CD8-positive, alpha-beta memory T cell (primary cell): Measurements from ENCODE around the gene CCDC149. TPM values are rescaled to one million over a fixed set of nuclear protein-coding genes. Genes with fewer than 3 reads are reported as not detected.

ENCODE experiments used
- CTCF ChIA-PET: fragments of 350-600 bp; sonication (Branson Sonifier 250); formaldehyde crosslinking; loops from one replicate; lab custom pipeline; 2021; ENCODE audit warnings: antibody characterized with exemption; lab: Charles Lee
- POLR2A ChIA-PET: fragments of 350-600 bp; sonication (Branson Sonifier 250); formaldehyde crosslinking; loops from one replicate; lab custom pipeline; 2021; ENCODE audit warnings: antibody characterized with exemption; lab: Charles Lee
- DNase-seq, 5 donors: peaks; one replicate each; pipeline versions ENCODE4 v3.0.0 to v3.0.0-alpha.2; 2020 to 2022; ENCODE audit warnings: mixed read lengths in 1 of 5
- H3K27ac ChIP-seq: one replicate; pipeline ENCODE4 v1.7.0; 2013; ENCODE audit warnings: low read depth, mild to moderate bottlenecking, low read length, moderate library complexity
- H3K27me3 ChIP-seq: 2 replicates; pipeline ENCODE4 v1.7.0; 2013; ENCODE audit warnings: low read length, mild to moderate bottlenecking; ENCODE audit not compliant: insufficient read depth, poor library complexity, severe bottlenecking
- H3K36me3 ChIP-seq: 2 replicates; pipeline ENCODE4 v1.7.0; 2013; ENCODE audit warnings: mild to moderate bottlenecking, low read length, moderate library complexity; ENCODE audit not compliant: insufficient read depth
- H3K4me1 ChIP-seq: 2 replicates; pipeline ENCODE4 v1.7.0; 2013; ENCODE audit warnings: mild to moderate bottlenecking, low read length, moderate library complexity; ENCODE audit not compliant: insufficient read depth
- H3K4me3 ChIP-seq: 2 replicates; pipeline ENCODE4 v1.7.0; 2013; ENCODE audit warnings: mild to moderate bottlenecking, low read length
- H3K9me3 ChIP-seq: 2 replicates; pipeline ENCODE4 v1.7.0; 2013; ENCODE audit warnings: mild to moderate bottlenecking, low read length
- H3K27ac Mint-ChIP-seq, 8 donors: one replicate each; pipeline ENCODE4 v1.8.0; 2020 to 2021; ENCODE audit warnings: mixed read lengths in 8 of 8, mild to moderate bottlenecking in 6 of 8, inconsistent platforms in 3 of 8, moderate library complexity in 3 of 8
- H3K27me3 Mint-ChIP-seq, 2 donors: one replicate each; pipeline ENCODE4 v1.8.0; 2020 to 2021; ENCODE audit warnings: mixed read lengths in 2 of 2, mild to moderate bottlenecking in 1 of 2, moderate library complexity in 1 of 2
- H3K36me3 Mint-ChIP-seq, 3 donors: one replicate each; pipeline ENCODE4 v1.8.0; 2020 to 2021; ENCODE audit warnings: mixed read lengths in 3 of 3, inconsistent platforms in 1 of 3, mild to moderate bottlenecking in 1 of 3
- H3K4me1 Mint-ChIP-seq, 3 donors: one replicate each; pipeline ENCODE4 v1.8.0; 2020 to 2021; ENCODE audit warnings: mixed read lengths in 3 of 3, inconsistent platforms in 1 of 3, mild to moderate bottlenecking in 1 of 3
- H3K4me3 Mint-ChIP-seq, 7 donors: one replicate each; pipeline ENCODE4 v1.8.0; 2020 to 2021; ENCODE audit warnings: mixed read lengths in 7 of 7, mild to moderate bottlenecking in 6 of 7, moderate library complexity in 4 of 7, inconsistent platforms in 2 of 7
- H3K9me3 Mint-ChIP-seq, 5 donors: one replicate each; pipeline ENCODE4 v1.8.0; 2020 to 2022; ENCODE audit warnings: mixed read lengths in 5 of 5, mild to moderate bottlenecking in 3 of 5, moderate library complexity in 2 of 5, inconsistent platforms in 1 of 5
- polyA plus RNA-seq: library from polyadenylated mRNA; unstranded; fragments of 300-500 nt; fragmentation: Illumina TruSeq; gene quantifications from one replicate; pipeline ENCODE4 v1.2.3, GENCODE V29; 2021
- total RNA-seq, 2 experiments: library from RNA; stranded (reverse); gene quantifications; one replicate each; pipeline ENCODE4 v1.2.3, GENCODE V29; 2021

The CCDC149 gene
- total and polyA plus RNA-seq, 3 experiments from 2014 or later = 0.07 to 0.28 TPM; not detected in 1

DNA sequence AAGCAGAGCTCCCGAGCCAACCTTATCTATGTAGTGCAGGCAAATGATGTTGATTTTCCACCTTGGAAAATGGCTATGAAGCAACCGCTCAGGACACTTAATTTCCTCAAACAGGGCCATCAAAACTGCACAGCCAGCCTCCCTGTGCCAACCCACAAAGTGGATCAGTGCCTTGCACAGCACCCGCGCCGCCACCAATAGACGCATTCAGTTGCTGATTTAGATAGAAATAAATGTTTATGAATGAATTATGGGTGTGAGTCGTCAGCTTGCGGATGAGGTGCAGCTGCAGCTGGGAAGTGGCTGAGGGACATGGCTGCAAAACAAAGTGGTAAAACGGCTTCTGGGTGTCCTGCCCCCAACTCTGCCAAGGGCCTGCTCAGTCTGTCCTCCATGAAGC lies 70.5 kb downstream of the CCDC149 start:
- ChIA-PET POLR2A (no interaction called here), CTCF (no interaction called here)
- Histone ChIP-seq H3K9me3 (no peaks in the 10 kb centered on the region), H3K4me3 (no peak overlapping the region), H3K27me3 (no peaks in the 10 kb centered on the region), H3K4me1 (no peaks in the 10 kb centered on the region), H3K36me3 (no peaks in the 10 kb centered on the region), H3K27ac (no peak overlapping the region)
- no peaks in the 10 kb centered on the region for H3K9me3 Mint-ChIP-seq
- H3K4me3 Mint-ChIP-seq = no peak overlapping the region
- H3K4me1 Mint-ChIP-seq = no peaks in the 10 kb centered on the region
- H3K36me3 Mint-ChIP-seq = no peaks in the 10 kb centered on the region
- H3K27me3 Mint-ChIP-seq = peaks cover 0 to 3% of the 10 kb centered on the region in 2 donors
- H3K27ac Mint-ChIP-seq = no peak overlapping the region
- no peak for DNase-seq

- no peak overlapping the region for H3K4me3 Mint-ChIP-seq
- no peaks in the 10 kb centered on the region for H3K36me3 ChIP-seq
- no peaks in the 10 kb centered on the region for H3K27me3 ChIP-seq
- H3K27ac ChIP-seq = no peak overlapping the region
- DNase-seq = no peak
- H3K27me3 Mint-ChIP-seq = peaks cover 0 to 3% of the 10 kb centered on the region in 2 donors
- no peaks in the 10 kb centered on the region for H3K4me1 Mint-ChIP-seq
- no peaks in the 10 kb centered on the region for H3K9me3 ChIP-seq
- ChIA-PET POLR2A (no interaction called here), CTCF (no interaction called here)
- H3K9me3 Mint-ChIP-seq = no peaks in the 10 kb centered on the region
- no peak overlapping the region for H3K27ac Mint-ChIP-seq
- no peak overlapping the region for H3K4me3 ChIP-seq
- H3K36me3 Mint-ChIP-seq = no peaks in the 10 kb centered on the region
- H3K4me1 ChIP-seq = no peaks in the 10 kb centered on the region
These were observed 71.9 kb downstream of the CCDC149 start for GRCh38 chr4:24840826-24841543.

DNA sequence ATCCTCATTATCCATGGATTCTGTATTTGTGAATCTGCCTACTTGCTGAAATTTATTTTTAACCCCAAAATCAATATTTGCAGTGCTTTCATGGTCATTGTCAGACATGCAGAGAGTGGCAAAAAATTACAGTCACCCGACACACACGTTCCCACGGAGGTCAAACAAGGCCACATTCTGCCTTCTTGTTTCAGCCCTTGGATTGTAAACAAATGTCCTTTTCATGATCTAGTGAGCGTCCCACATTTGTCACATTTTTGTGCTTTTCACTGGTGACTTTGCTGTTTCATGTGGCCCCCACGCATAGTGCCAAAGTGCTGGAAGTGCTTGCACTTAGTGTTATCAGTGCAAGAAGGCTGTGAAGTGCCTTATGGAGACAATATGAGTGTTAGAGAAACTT lies 72.5 kb downstream of the CCDC149 start:
- no peak for DNase-seq
- no peaks in the 10 kb centered on the region for H3K4me1 Mint-ChIP-seq
- H3K9me3 ChIP-seq = no peaks in the 10 kb centered on the region

DNA sequence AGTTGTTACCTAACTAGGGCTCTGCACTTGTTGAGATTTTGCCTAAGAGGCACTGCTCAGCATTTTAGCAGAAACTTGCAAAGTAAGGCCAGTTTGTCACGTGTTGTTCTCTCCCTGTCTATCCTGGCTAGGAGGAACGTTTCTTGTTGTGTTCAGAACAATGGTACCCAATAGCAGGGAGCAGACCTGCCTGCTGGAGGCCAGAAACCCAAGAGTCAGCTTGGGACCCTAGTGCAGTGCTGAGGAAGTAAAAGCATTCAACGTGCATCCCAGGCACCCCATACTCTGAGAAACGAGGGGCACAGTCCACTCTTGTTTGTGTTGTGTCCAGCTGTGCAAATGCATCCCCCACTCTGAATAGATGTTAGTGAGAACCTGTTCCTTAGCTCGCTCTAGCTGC lies 75.1 kb downstream of the CCDC149 start:
- Mint-ChIP-seq H3K36me3 (no peaks in the 10 kb centered on the region), H3K9me3 (no peaks in the 10 kb centered on the region), H3K27ac (no peak overlapping the region), H3K4me3 (no peak overlapping the region), H3K27me3 (peaks cover 0 to 1% of the 10 kb centered on the region in 2 donors), H3K4me1 (no peaks in the 10 kb centered on the region)
- Histone ChIP-seq H3K4me1 (no peaks in the 10 kb centered on the region), H3K9me3 (no peaks in the 10 kb centered on the region), H3K4me3 (no peak overlapping the region), H3K36me3 (no peaks in the 10 kb centered on the region), H3K27me3 (no peaks in the 10 kb centered on the region), H3K27ac (no peak overlapping the region)
- no peak for DNase-seq
- ChIA-PET CTCF (no interaction called here), POLR2A (no interaction called here)

More for the DNA sequence above, 72.5 kb downstream of the CCDC149 start:
- Histone ChIP-seq H3K27ac (no peak overlapping the region), H3K27me3 (no peaks in the 10 kb centered on the region), H3K4me1 (no peaks in the 10 kb centered on the region), H3K4me3 (no peak overlapping the region), H3K36me3 (no peaks in the 10 kb centered on the region)
- Mint-ChIP-seq H3K36me3 (no peaks in the 10 kb centered on the region), H3K27ac (no peak overlapping the region), H3K4me3 (no peak overlapping the region), H3K9me3 (no peaks in the 10 kb centered on the region), H3K27me3 (peaks cover 0 to 3% of the 10 kb centered on the region in 2 donors)
- ChIA-PET CTCF (no interaction called here), POLR2A (no interaction called here)

DNA sequence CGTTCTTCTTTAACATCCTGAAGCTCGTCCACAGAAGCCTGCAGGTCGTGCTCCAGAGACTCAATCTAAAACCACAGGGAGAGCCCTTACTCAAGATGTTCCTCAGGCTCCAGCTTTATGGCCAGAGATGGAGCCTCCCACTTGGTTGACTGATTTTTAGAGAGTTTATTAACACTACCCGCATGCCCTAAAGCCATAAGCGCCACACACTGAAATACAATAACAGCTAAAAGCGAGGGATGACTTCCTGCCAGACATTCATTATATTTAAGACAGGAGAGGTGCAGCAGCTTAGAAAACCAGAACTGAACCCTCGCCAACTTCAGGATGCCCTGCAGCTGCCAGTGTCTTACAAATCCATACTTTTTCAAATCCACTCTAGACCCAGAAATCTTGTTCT lies 75.5 kb downstream of the CCDC149 start:
- H3K4me3 Mint-ChIP-seq = no peak overlapping the region
- H3K27ac ChIP-seq = no peak overlapping the region
- H3K4me1 Mint-ChIP-seq = no peaks in the 10 kb centered on the region
- H3K9me3 Mint-ChIP-seq = no peaks in the 10 kb centered on the region
- H3K27me3 Mint-ChIP-seq = peaks cover 0 to 1% of the 10 kb centered on the region in 2 donors
- ChIA-PET POLR2A (no interaction called here), CTCF (no interaction called here)
- H3K36me3 Mint-ChIP-seq = no peaks in the 10 kb centered on the region
- no peaks in the 10 kb centered on the region for H3K27me3 ChIP-seq
- no peak for DNase-seq
- no peaks in the 10 kb centered on the region for H3K36me3 ChIP-seq
- H3K27ac Mint-ChIP-seq = no peak overlapping the region
- no peaks in the 10 kb centered on the region for H3K4me1 ChIP-seq
- H3K4me3 ChIP-seq = no peak overlapping the region
- H3K9me3 ChIP-seq = no peaks in the 10 kb centered on the region

DNA sequence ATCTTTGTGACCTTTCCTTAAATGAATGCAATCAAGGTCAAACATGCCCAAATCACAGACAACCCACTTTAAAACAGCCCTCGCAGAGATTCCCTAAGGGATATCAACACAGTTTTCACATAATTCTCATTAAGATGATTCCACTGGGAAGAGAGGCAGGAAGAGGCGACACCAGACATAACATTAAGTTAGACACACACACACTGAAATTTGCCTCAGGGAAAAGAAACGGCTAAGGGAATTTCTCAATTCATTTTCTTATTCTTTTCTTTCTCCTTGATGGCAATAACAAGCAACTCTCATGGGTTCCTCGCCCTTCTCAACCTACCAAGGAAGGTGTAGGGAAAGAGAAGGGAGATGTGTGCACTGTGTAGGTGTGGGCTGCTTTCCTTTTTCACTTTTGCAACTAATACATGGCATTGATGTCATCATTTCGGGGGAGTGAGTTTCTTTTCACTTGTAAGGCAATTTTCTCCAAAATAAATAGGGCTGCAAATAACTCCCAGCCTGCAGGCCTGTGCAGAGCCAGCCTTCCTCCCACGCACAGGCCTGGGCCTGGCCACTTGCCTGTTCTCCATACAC lies 76.1 kb downstream of the CCDC149 start:
- CTCF ChIA-PET = no interaction called here
- no peak overlapping the region for H3K4me3 ChIP-seq
- no peaks in the 10 kb centered on the region for H3K36me3 Mint-ChIP-seq
- peak overlapping the region in 1 of 8 donors; percentile 57 for H3K27ac Mint-ChIP-seq
- no peak overlapping the region for H3K27ac ChIP-seq
- POLR2A ChIA-PET = no interaction called here
- no peaks in the 10 kb centered on the region for H3K9me3 Mint-ChIP-seq
- DNase-seq = no peak
- no peak overlapping the region for H3K4me3 Mint-ChIP-seq
- peaks cover 0 to 1% of the 10 kb centered on the region in 2 donors for H3K27me3 Mint-ChIP-seq
- H3K9me3 ChIP-seq = no peaks in the 10 kb centered on the region
- H3K4me1 Mint-ChIP-seq = no peaks in the 10 kb centered on the region
- no peaks in the 10 kb centered on the region for H3K4me1 ChIP-seq
- no peaks in the 10 kb centered on the region for H3K27me3 ChIP-seq
- H3K36me3 ChIP-seq = no peaks in the 10 kb centered on the region

DNA sequence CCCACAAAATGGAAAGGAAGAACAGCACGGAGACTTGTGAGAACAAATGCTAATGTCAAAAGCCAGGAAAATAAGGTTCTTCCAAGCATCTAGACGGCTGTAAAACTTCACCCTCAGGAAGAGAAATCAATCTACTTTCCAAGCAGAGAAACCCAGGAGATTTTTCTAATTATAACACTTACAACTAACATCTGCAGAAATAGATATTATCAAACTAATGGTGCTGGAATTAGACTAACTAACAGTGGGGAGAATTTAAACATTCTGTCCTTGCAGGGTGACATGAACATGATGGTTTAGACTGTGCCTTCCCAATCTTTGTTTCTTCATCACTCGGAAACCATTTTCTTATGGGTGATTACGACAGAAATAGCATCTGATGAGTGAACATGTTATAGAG lies 77.1 kb downstream of the CCDC149 start:
- Histone ChIP-seq H3K27ac (no peak overlapping the region), H3K27me3 (no peaks in the 10 kb centered on the region), H3K4me1 (no peaks in the 10 kb centered on the region), H3K9me3 (no peaks in the 10 kb centered on the region), H3K4me3 (no peak overlapping the region), H3K36me3 (no peaks in the 10 kb centered on the region)
- no peak overlapping the region for H3K27ac Mint-ChIP-seq
- no peaks in the 10 kb centered on the region for H3K4me1 Mint-ChIP-seq
- DNase-seq = no peak
- CTCF ChIA-PET = no interaction called here
- H3K27me3 Mint-ChIP-seq = peaks cover 0 to 1% of the 10 kb centered on the region in 2 donors
- H3K9me3 Mint-ChIP-seq = no peaks in the 10 kb centered on the region
- H3K4me3 Mint-ChIP-seq = no peak overlapping the region
- H3K36me3 Mint-ChIP-seq = no peaks in the 10 kb centered on the region
- POLR2A ChIA-PET = no interaction called here

GRCh38 chr4:24831637-24832036 lies 81.2 kb downstream of the CCDC149 start:
- Histone ChIP-seq H3K36me3 (no peaks in the 10 kb centered on the region), H3K4me1 (no peaks in the 10 kb centered on the region), H3K9me3 (no peaks in the 10 kb centered on the region), H3K27me3 (no peaks in the 10 kb centered on the region), H3K4me3 (no peak overlapping the region), H3K27ac (no peak overlapping the region)
- DNase-seq = no peak
- H3K36me3 Mint-ChIP-seq = peaks cover 0 to 5% (median 0%) of the 10 kb centered on the region in 3 donors
- H3K4me3 Mint-ChIP-seq = no peak overlapping the region
- H3K27ac Mint-ChIP-seq = no peak overlapping the region
- peaks cover 0 to 2% (median 0%) of the 10 kb centered on the region in 5 donors for H3K9me3 Mint-ChIP-seq
- ChIA-PET POLR2A (no interaction called here), CTCF (no interaction called here)
- no peaks in the 10 kb centered on the region for H3K4me1 Mint-ChIP-seq
- peaks cover 0 to 6% of the 10 kb centered on the region in 2 donors for H3K27me3 Mint-ChIP-seq
